PFSK-1 (cell line): Measurements from ENCODE around the gene ACTL7B.

ENCODE experiments used
- POLR2AphosphoS5 ChIP-seq: IDR thresholded peaks from 2 replicates; pipeline ENCODE4 v1.6.1; 2012; ENCODE audit warnings: low read depth, mild to moderate bottlenecking, control low read depth, low read length, moderate library complexity
- REST ChIP-seq, 2 experiments: IDR thresholded peaks; 2 replicates each; pipeline versions ENCODE4 v1.6.1 to v1.8.0; 2011 to 2012; ENCODE audit warnings: low read depth in 2 of 2, low read length in 2 of 2, control low read depth in 1 of 2, inconsistent platforms in 1 of 2, mild to moderate bottlenecking in 1 of 2, moderate library complexity in 1 of 2; ENCODE audit not compliant: insufficient read depth in 1 of 2

GRCh38 chr9:108874058-108874788 lies 18.4 kb upstream of the ACTL7B start:
- TF ChIP-seq REST (IDR thresholded peaks at IDR 0.05; ENCODE audit: insufficient read depth in 1 of 2, low read depth in 2 of 2, low read length in 2 of 2) (no peak), POLR2AphosphoS5 (no peak)
